Mesendoderm (in vitro differentiated cells): ENCODE measurements around the gene CD14.

ENCODE experiments used
- DNase-seq: peaks from one replicate; pipeline ENCODE4 v3.0.0; 2013
- H2AK5ac ChIP-seq: 2 replicates; pipeline ENCODE4 v1.6.1; 2013; ENCODE audit warnings: low read length, inconsistent platforms
- H2BK120ac ChIP-seq: 2 replicates; pipeline ENCODE4 v1.6.1; 2013; ENCODE audit warnings: low read depth, mild to moderate bottlenecking, low read length, moderate library complexity, mixed read lengths
- H2BK15ac ChIP-seq: replicated peaks from 2 replicates; pipeline ENCODE4 v1.6.1; 2013; ENCODE audit warnings: low read depth, mild to moderate bottlenecking, moderate library complexity
- H2BK5ac ChIP-seq: 2 replicates; pipeline ENCODE4 v1.6.1; 2013; ENCODE audit warnings: low read length, inconsistent platforms
- H3K18ac ChIP-seq: 2 replicates; pipeline ENCODE4 v1.6.1; 2013; ENCODE audit warnings: mild to moderate bottlenecking, low read length, mixed read lengths
- H3K23ac ChIP-seq: one replicate; pipeline ENCODE4 v1.6.1; 2013; ENCODE audit warnings: low read length
- H3K27ac ChIP-seq: 2 replicates; pipeline ENCODE4 v1.5.1; 2013; ENCODE audit warnings: low read depth, mild to moderate bottlenecking, inconsistent platforms, low read length, moderate library complexity
- H3K27me3 ChIP-seq: 2 replicates; pipeline ENCODE4 v1.6.1; 2013; ENCODE audit warnings: low read length, control low read depth, mild to moderate bottlenecking, inconsistent platforms; ENCODE audit not compliant: insufficient read depth, poor library complexity
- H3K36me3 ChIP-seq: 2 replicates; pipeline ENCODE4 v1.6.1; 2013; ENCODE audit warnings: low read length, inconsistent platforms; ENCODE audit not compliant: control insufficient read depth, insufficient read depth
- H3K4ac ChIP-seq: one replicate; pipeline ENCODE4 v1.6.1; 2013; ENCODE audit warnings: low read depth, mild to moderate bottlenecking, low read length, moderate library complexity
- H3K4me1 ChIP-seq: 2 replicates; pipeline ENCODE4 v1.6.1; 2013; ENCODE audit warnings: low read depth, low read length, inconsistent platforms; ENCODE audit not compliant: control insufficient read depth
- H3K4me2 ChIP-seq: 2 replicates; pipeline ENCODE4 v1.6.1; 2013; ENCODE audit warnings: low read length
- H3K4me3 ChIP-seq: 2 replicates; pipeline ENCODE4 v1.5.1; 2013; ENCODE audit warnings: mild to moderate bottlenecking, low read length
- H3K56ac ChIP-seq: one replicate; pipeline ENCODE4 v1.6.1; 2013; ENCODE audit warnings: low read length
- H3K79me1 ChIP-seq: 2 replicates; pipeline ENCODE4 v1.6.1; 2013; ENCODE audit warnings: low read length, inconsistent platforms
- H3K79me2 ChIP-seq: 2 replicates; pipeline ENCODE4 v1.6.1; 2013; ENCODE audit warnings: mild to moderate bottlenecking, low read length; ENCODE audit not compliant: control insufficient read depth, insufficient read depth
- H3K9ac ChIP-seq: 2 replicates; pipeline ENCODE4 v1.6.1; 2013; ENCODE audit warnings: low read length, inconsistent platforms
- H4K5ac ChIP-seq: one replicate; pipeline ENCODE4 v1.6.1; 2013; ENCODE audit warnings: low read length
- H4K8ac ChIP-seq: one replicate; pipeline ENCODE4 v1.6.1; 2013; ENCODE audit warnings: low read depth, mild to moderate bottlenecking, control low read depth, low read length, moderate library complexity
- WGBS: extraction: QIAGEN DNeasy Blood & Tissue Kit; methylation state at CpG from one replicate; pipeline ENCODE4 v1.1.7; 2013; ENCODE audit warnings: low lambda C conversion rate, missing lambda C conversion rate; ENCODE audit not compliant: insufficient coverage; ENCODE audit errors: extremely low coverage; 5-methylcytosine and 5-hydroxymethylcytosine counted together

Gene CD14

DNA sequence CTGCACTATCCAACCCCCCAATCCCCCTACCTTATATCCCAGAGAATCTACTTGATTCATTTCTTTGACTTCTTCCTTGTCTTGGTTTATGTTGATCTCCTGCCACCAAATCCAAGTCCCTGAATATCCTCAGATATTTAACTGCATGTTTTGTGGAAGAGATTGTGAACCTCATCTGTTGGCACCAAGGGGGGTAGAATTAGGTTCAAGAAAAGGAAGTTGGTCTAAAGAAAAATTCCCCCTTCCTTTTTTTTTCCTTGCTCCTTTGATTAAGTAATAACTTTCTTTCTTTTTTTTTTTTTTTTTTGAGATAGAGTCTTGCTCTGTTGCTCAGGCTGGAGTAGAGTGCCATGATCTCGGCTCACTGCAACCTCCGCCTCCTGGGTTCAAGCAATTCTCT, 526 bp upstream of the CD14 start:
- Histone ChIP-seq H3K4me1 (no peaks in the 10 kb centered on the region), H3K4me3 (no peak overlapping the region), H3K36me3 (no peaks in the 10 kb centered on the region), H2BK15ac (no peak overlapping the region), H3K27ac (no peak overlapping the region), H3K4ac (no peak overlapping the region), H3K4me2 (no peak overlapping the region), H4K8ac (no peak overlapping the region), H3K79me1 (no peaks in the 10 kb centered on the region), H3K23ac (no peak overlapping the region), H3K27me3 (no peaks in the 10 kb centered on the region), H4K5ac (no peak overlapping the region), H3K18ac (no peak overlapping the region), H2BK5ac (no peak overlapping the region), H3K79me2 (no peaks in the 10 kb centered on the region), H2AK5ac (no peak overlapping the region), H2BK120ac (no peak overlapping the region), H3K9ac (no peak overlapping the region), H3K56ac (no peak overlapping the region)
- WGBS = no CpG with 5 or more reads among the region's 2 CpGs
- no peak for DNase-seq

- Histone ChIP-seq H3K4me2 (no peak overlapping the region), H3K27me3 (no peaks in the 10 kb centered on the region), H2BK15ac (no peak overlapping the region), H3K23ac (no peak overlapping the region), H2BK120ac (no peak overlapping the region), H4K8ac (no peak overlapping the region), H4K5ac (no peak overlapping the region), H3K56ac (no peak overlapping the region), H2AK5ac (no peak overlapping the region), H2BK5ac (no peak overlapping the region), H3K4me3 (no peak overlapping the region), H3K36me3 (no peaks in the 10 kb centered on the region), H3K9ac (no peak overlapping the region), H3K79me2 (no peaks in the 10 kb centered on the region), H3K18ac (no peak overlapping the region), H3K4ac (no peak overlapping the region), H3K27ac (no peak overlapping the region), H3K4me1 (no peaks in the 10 kb centered on the region), H3K79me1 (no peaks in the 10 kb centered on the region)
- DNase-seq = no peak
- no CpG with 5 or more reads among the region's 51 CpGs for WGBS
Measured at GRCh38 chr5:140632366-140633020, 482 bp downstream of the CD14 start.

GRCh38 chr5:140631831-140632365, 1.1 kb downstream of the CD14 start:
- Histone ChIP-seq H3K18ac (no peak overlapping the region), H2AK5ac (no peak overlapping the region), H3K27me3 (no peaks in the 10 kb centered on the region), H3K4ac (no peak overlapping the region), H3K9ac (no peak overlapping the region), H3K4me2 (no peak overlapping the region), H2BK15ac (no peak overlapping the region), H3K79me1 (no peaks in the 10 kb centered on the region), H2BK5ac (no peak overlapping the region), H3K23ac (no peak overlapping the region), H4K5ac (no peak overlapping the region), H3K36me3 (no peaks in the 10 kb centered on the region), H3K4me1 (no peaks in the 10 kb centered on the region), H3K27ac (no peak overlapping the region), H4K8ac (no peak overlapping the region), H3K56ac (no peak overlapping the region), H3K4me3 (no peak overlapping the region), H3K79me2 (no peaks in the 10 kb centered on the region), H2BK120ac (no peak overlapping the region)
- DNase-seq = no peak
- no CpG with 5 or more reads among the region's 36 CpGs for WGBS

GRCh38 chr5:140631036-140631417, 1.9 kb downstream of the CD14 start:
- Histone ChIP-seq H3K9ac (no peak overlapping the region), H3K79me2 (no peaks in the 10 kb centered on the region), H3K23ac (no peak overlapping the region), H2BK120ac (no peak overlapping the region), H3K36me3 (no peaks in the 10 kb centered on the region), H4K5ac (no peak overlapping the region), H3K56ac (no peak overlapping the region), H2BK15ac (no peak overlapping the region), H4K8ac (no peak overlapping the region), H2BK5ac (no peak overlapping the region), H3K27ac (no peak overlapping the region), H2AK5ac (no peak overlapping the region), H3K79me1 (no peaks in the 10 kb centered on the region), H3K4me2 (no peak overlapping the region), H3K27me3 (no peaks in the 10 kb centered on the region), H3K4me3 (no peak overlapping the region), H3K4ac (no peak overlapping the region), H3K4me1 (no peaks in the 10 kb centered on the region), H3K18ac (no peak overlapping the region)
- DNase-seq = no peak
- WGBS = no CpG with 5 or more reads among the region's 4 CpGs

DNA sequence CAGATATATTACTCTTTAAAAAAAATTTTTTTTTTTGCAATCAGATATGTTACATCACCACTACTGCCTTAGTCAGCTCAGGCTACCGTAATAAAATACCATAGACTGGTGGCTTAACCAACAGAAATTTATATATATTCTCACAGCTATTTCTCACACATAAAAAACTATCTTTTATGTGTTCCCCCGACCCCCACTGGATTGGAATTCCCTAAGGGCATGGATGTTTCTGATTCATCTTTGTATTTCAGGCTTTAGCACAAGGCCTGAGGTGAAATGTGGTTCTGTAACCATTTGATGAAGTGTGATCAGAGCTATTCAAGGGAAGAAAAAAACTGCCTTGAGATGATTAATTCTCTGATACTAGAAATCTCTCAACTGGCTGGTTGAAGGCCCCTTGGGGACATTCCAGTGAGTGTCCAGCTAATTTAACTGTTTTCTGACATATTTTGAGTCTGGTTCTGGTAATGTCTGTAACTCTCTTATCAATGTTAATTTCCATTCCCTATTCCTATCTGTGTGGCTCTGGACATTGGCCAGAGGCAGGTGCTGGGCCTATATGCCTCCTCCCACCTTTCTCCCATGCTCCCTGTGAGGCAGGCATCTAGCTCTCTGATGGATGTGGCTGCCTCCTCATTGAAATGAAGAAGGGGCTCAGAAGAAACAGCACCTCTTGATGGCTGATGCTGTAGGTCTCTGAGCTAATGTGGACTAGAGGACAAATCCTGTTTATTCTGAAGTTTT, 2.5 kb downstream of the CD14 start:
- Histone ChIP-seq H3K79me2 (no peaks in the 10 kb centered on the region), H3K23ac (no peak overlapping the region), H3K79me1 (no peaks in the 10 kb centered on the region), H3K4me3 (no peak overlapping the region), H3K4ac (no peak overlapping the region), H3K27ac (no peak overlapping the region), H2BK120ac (no peak overlapping the region), H2BK15ac (no peak overlapping the region), H4K5ac (no peak overlapping the region), H3K27me3 (no peaks in the 10 kb centered on the region), H3K18ac (no peak overlapping the region), H3K4me1 (no peaks in the 10 kb centered on the region), H3K56ac (no peak overlapping the region), H3K4me2 (no peak overlapping the region), H2AK5ac (no peak overlapping the region), H4K8ac (no peak overlapping the region), H3K36me3 (no peaks in the 10 kb centered on the region), H2BK5ac (no peak overlapping the region), H3K9ac (no peak overlapping the region)
- no CpG with 5 or more reads among the region's 2 CpGs for WGBS
- DNase-seq = no peak
